ENCODE results near the gene KCND2. TPM values are rescaled to one million over a fixed set of nuclear protein-coding genes. Genes with fewer than 3 reads are reported as not detected.

The KCND2 gene
- polyA plus RNA-seq, 2 of the 4 experiments (the other 2 are of a cell fraction) = 0.01 TPM; not detected in 1

DNA sequence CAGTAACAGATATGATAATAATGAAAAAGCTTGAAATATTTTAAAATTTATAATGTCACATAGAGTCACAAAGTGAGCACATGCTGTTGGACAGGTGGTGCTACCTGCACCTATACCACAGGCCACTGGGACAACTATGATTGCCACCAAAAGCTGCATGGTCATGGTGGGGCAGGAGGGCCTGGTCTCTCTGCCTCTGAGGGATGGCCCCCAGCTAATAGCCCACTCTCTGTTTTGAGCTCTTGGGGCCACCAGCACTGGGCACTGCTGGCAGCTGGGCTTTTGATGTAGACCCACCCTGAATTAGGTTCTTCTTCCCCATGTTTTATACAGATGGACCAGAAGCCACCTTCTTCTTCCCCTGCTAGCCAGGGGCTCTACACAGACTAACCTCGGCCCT, 265.4 kb downstream of the KCND2 start:
- FAIRE-seq = no peak
- no peak for DNase-seq (ENCODE audit: low read depth in 1 of 2, low spot score in 1 of 2)
- Histone ChIP-seq H3K9me3 (no peaks in the 10 kb centered on the region), H3K27ac (no peak overlapping the region), H3K4me3 (no peak overlapping the region), H3K4me2 (no peak overlapping the region), H3K4me1 (no peaks in the 10 kb centered on the region)
- ChIA-PET CTCF (no interaction called here), POLR2A (no interaction called here)
- ATAC-seq = no peak
- WGBS (ENCODE audit: missing lambda C conversion rate) = 0% methylated on average over 1 of the region's 1 CpG
- no peak for TF ChIP-seq FOXS1 (CRISPR knock-in tag; IDR thresholded peaks at IDR 0.05)
- TF ChIP-seq RCOR1 (IDR thresholded peaks at IDR 0.05; ENCODE audit: low read depth, low read length) = no peak

DNA sequence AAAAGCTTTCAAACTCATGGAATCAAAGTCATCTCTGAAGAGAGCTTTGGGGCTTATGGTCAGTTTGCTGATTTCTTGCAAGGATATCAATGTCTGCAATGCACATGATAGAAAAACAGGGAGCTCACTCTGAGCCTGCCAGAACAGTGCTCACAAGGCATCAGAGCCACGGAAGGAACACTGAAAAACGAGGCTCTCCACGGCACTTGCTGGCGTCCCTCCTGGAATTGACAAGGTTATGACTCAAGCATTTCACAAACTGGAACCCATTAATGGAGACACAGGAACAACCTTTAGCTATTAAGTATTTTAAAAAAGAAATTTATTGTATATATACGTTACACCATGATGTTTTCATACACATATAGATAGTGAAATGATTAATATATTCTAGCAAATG, 266.3 kb downstream of the KCND2 start:
- ATAC-seq (no peak), FAIRE-seq (no peak), DNase-seq (ENCODE audit: low read depth in 1 of 2, low spot score in 1 of 2) (no peak)
- Histone ChIP-seq H3K9me3 (no peaks in the 10 kb centered on the region), H3K4me3 (no peak overlapping the region), H3K4me1 (no peaks in the 10 kb centered on the region), H3K4me2 (no peak overlapping the region), H3K27ac (no peak overlapping the region)
- ChIA-PET POLR2A (no interaction called here), CTCF (no interaction called here)
- TF ChIP-seq MAFK (IDR thresholded peaks at IDR 0.05; ENCODE audit: partially characterized antibody) (no peak), GATA3 (IDR thresholded peaks at IDR 0.05; ENCODE audit: borderline replicate concordance) (no peak), CEBPB (IDR thresholded peaks at IDR 0.05) (no peak), EHMT2 (IDR thresholded peaks at IDR 0.05; ENCODE audit: low read depth) (no peak), POLR2A (IDR thresholded peaks at IDR 0.05; ENCODE audit: low read length) (no peak), RNF2 (IDR thresholded peaks at IDR 0.05; ENCODE audit: borderline replicate concordance, low read depth) (no peak), POLR2AphosphoS2 (conservative IDR thresholded peaks at IDR 0.05; ENCODE audit: low read length) (no peak), ESRRA (IDR thresholded peaks at IDR 0.05; ENCODE audit: borderline replicate concordance, low read length) (no peak), CBX2 (IDR thresholded peaks at IDR 0.05; ENCODE audit: borderline replicate concordance, low read depth) (no peak), ZSCAN20 (CRISPR knock-in tag; IDR thresholded peaks at IDR 0.05) (no peak), NR3C1 (IDR thresholded peaks at IDR 0.05) (no peak), TP53 (CRISPR knock-in tag; IDR thresholded peaks at IDR 0.05) (no peak)
- TF ChIP-seq, protein P1, sequence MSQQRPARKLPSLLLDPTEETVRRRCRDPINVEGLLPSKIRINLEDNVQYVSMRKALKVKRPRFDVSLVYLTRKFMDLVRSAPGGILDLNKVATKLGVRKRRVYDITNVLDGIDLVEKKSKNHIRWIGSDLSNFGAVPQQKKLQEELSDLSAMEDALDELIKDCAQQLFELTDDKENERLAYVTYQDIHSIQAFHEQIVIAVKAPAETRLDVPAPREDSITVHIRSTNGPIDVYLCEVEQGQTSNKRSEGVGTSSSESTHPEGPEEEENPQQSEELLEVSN (IDR thresholded peaks at IDR 0.05; ENCODE audit: borderline replicate concordance, low read depth) = no peak
- 2% methylated on average over 5 of the region's 5 CpGs for WGBS (ENCODE audit: missing lambda C conversion rate)

DNA sequence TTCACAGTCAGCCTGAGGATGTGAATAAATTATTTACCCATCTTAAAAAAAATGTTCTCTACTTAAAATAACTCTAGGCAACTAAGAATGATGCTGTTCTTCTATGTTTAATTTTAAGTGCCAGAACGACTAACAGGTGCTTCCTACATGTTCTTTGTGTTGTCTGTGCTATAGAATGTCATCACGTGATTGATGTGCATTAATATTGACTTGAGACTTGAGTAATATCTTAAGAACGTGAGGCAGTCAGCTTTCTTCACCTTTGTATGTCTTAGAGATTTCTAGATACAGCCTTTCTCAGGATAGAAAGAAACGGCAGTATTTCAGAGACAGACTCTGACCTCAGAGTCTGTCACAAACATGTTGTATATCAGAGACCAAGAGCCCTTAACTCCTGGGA, 274.6 kb downstream of the KCND2 start:
- DNase-seq (ENCODE audit: low read depth in 1 of 2, low spot score in 1 of 2) = no peak
- ChIA-PET POLR2A (no interaction called here), CTCF (no interaction called here)
- TF ChIP-seq BHLHE40 (IDR thresholded peaks at IDR 0.05; ENCODE audit: low read depth, low read length) (no peak), HOXB13 (CRISPR knock-in tag; IDR thresholded peaks at IDR 0.05; ENCODE audit: low read depth) (no peak), GATA3 (IDR thresholded peaks at IDR 0.05; ENCODE audit: borderline replicate concordance) (no peak), ZSCAN20 (CRISPR knock-in tag; IDR thresholded peaks at IDR 0.05) (no peak), RFX5 (IDR thresholded peaks at IDR 0.05) (no peak), SMC3 (IDR thresholded peaks at IDR 0.05) (no peak), JUNB (IDR thresholded peaks at IDR 0.05) (no peak), JUN (IDR thresholded peaks at IDR 0.05) (no peak), ZNF302 (CRISPR knock-in tag; IDR thresholded peaks at IDR 0.05) (no peak), PHF8 (IDR thresholded peaks at IDR 0.05; ENCODE audit: borderline replicate concordance, low read depth) (no peak), EHF (CRISPR knock-in tag; IDR thresholded peaks at IDR 0.05) (no peak)
- H3K4me3 ChIP-seq = no peak overlapping the region
- 1% methylated on average over 4 of the region's 4 CpGs for WGBS (ENCODE audit: missing lambda C conversion rate)
- no peak for FAIRE-seq
- H3K9me3 ChIP-seq = no peaks in the 10 kb centered on the region
- H3K27ac ChIP-seq = no peak overlapping the region
- no peaks in the 10 kb centered on the region for H3K4me1 ChIP-seq
- ATAC-seq = no peak
- no peak overlapping the region for H3K4me2 ChIP-seq

DNA sequence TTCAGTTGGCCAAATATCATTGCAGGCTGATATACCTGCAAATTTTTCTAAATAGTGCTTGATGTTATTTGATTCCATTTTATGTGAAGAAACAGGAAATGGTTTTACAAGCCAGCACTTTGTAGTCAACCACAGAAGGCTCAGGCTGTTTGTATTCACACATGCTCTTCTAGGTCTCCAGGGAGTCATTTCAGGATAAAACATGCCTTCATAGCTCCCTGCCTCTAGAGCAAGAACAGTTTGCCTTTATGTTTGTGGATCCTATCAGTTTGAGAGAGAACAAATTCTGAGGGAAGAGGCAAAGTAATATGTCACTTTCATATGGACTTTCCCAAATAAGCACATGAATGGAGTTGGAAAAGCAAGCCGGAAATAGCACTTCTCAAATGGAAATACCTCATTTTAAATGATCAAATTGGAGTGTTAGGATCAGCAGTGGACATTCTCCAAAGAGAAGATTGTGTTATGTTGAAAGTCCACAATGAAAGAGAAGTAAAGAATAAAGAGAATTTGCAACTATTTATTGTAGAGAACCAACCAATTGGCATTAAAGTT, 277.6 kb downstream of the KCND2 start:
- ATAC-seq = no peak
- no peak for FAIRE-seq
- POLR2A ChIA-PET = no interaction called here
- TF ChIP-seq, protein P2, sequence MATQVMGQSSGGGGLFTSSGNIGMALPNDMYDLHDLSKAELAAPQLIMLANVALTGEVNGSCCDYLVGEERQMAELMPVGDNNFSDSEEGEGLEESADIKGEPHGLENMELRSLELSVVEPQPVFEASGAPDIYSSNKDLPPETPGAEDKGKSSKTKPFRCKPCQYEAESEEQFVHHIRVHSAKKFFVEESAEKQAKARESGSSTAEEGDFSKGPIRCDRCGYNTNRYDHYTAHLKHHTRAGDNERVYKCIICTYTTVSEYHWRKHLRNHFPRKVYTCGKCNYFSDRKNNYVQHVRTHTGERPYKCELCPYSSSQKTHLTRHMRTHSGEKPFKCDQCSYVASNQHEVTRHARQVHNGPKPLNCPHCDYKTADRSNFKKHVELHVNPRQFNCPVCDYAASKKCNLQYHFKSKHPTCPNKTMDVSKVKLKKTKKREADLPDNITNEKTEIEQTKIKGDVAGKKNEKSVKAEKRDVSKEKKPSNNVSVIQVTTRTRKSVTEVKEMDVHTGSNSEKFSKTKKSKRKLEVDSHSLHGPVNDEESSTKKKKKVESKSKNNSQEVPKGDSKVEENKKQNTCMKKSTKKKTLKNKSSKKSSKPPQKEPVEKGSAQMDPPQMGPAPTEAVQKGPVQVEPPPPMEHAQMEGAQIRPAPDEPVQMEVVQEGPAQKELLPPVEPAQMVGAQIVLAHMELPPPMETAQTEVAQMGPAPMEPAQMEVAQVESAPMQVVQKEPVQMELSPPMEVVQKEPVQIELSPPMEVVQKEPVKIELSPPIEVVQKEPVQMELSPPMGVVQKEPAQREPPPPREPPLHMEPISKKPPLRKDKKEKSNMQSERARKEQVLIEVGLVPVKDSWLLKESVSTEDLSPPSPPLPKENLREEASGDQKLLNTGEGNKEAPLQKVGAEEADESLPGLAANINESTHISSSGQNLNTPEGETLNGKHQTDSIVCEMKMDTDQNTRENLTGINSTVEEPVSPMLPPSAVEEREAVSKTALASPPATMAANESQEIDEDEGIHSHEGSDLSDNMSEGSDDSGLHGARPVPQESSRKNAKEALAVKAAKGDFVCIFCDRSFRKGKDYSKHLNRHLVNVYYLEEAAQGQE (IDR thresholded peaks at IDR 0.05) = no peak
- TF ChIP-seq ZNF302 (CRISPR knock-in tag; IDR thresholded peaks at IDR 0.05) = no peak
- no peak for TF ChIP-seq KDM5A (IDR thresholded peaks at IDR 0.05)
- TF ChIP-seq FOXS1 (CRISPR knock-in tag; IDR thresholded peaks at IDR 0.05) = no peak
- no peak for TF ChIP-seq ZFP36 (IDR thresholded peaks at IDR 0.05; ENCODE audit: borderline replicate concordance, partially characterized antibody)
- TF ChIP-seq HEYL (CRISPR knock-in tag; IDR thresholded peaks at IDR 0.05) = no peak
- no peak for TF ChIP-seq RNF2 (IDR thresholded peaks at IDR 0.05; ENCODE audit: borderline replicate concordance, low read depth)
- no peak for TF ChIP-seq CHD4 (IDR thresholded peaks at IDR 0.05; ENCODE audit: borderline replicate concordance)
- no peak for TF ChIP-seq NFE2L2 (conservative IDR thresholded peaks at IDR 0.05; ENCODE audit: low read length)
- no peak for TF ChIP-seq NR3C1 (IDR thresholded peaks at IDR 0.05)
- TF ChIP-seq RFX5 (IDR thresholded peaks at IDR 0.05) = no peak
- no peak for TF ChIP-seq TFCP2L1 (CRISPR knock-in tag; IDR thresholded peaks at IDR 0.05)
- TF ChIP-seq POLR2AphosphoS2 (conservative IDR thresholded peaks at IDR 0.05; ENCODE audit: low read length) = no peak
- TF ChIP-seq JUNB (IDR thresholded peaks at IDR 0.05) = no peak

More for the DNA sequence above, 277.6 kb downstream of the KCND2 start:
- no peak overlapping the region for H3K27ac ChIP-seq
- no peaks in the 10 kb centered on the region for H3K4me1 ChIP-seq
- CTCF ChIA-PET = no interaction called here
- no peak overlapping the region for H3K4me3 ChIP-seq
- 3% methylated on average over 1 of the region's 1 CpG for WGBS (ENCODE audit: missing lambda C conversion rate)
- H3K9me3 ChIP-seq = no peaks in the 10 kb centered on the region
- DNase-seq (ENCODE audit: low read depth in 1 of 2, low spot score in 1 of 2) = no peak
- H3K4me2 ChIP-seq = no peak overlapping the region
